Mesothelial cell of epicardium (in vitro differentiated cells): ENCODE data around the gene TMCC1. TPM values are rescaled to one million over a fixed set of nuclear protein-coding genes. Genes with fewer than 3 reads are reported as not detected.
"Not testable (repeated sequence)": the region's sequence is repeated elsewhere in the genome, so short reads cannot be mapped to it uniquely, and the experiment has no call there.

Source experiments
- DNase-seq, 2 experiments: peaks; one replicate each; pipeline ENCODE4 v3.0.0; 2021; ENCODE audit warnings: low spot score in 2 of 2; ENCODE audit not compliant: unreplicated experiment in 2 of 2
- H3K27ac Mint-ChIP-seq: 2 replicates; pipeline ENCODE4 v1.8.0; 2021; ENCODE audit warnings: mixed read lengths
- H3K27me3 Mint-ChIP-seq: 2 replicates; pipeline ENCODE4 v1.8.0; 2021; ENCODE audit warnings: low read depth, mixed read lengths
- H3K36me3 Mint-ChIP-seq: 2 replicates; pipeline ENCODE4 v1.8.0; 2021; ENCODE audit warnings: mixed read lengths
- H3K4me1 Mint-ChIP-seq: 2 replicates; pipeline ENCODE4 v1.8.0; 2021; ENCODE audit warnings: mixed read lengths
- H3K4me3 Mint-ChIP-seq: 2 replicates; pipeline ENCODE4 v1.8.0; 2021; ENCODE audit warnings: mild to moderate bottlenecking, moderate library complexity, mixed read lengths
- H3K9me3 Mint-ChIP-seq: 2 replicates; pipeline ENCODE4 v1.8.0; 2021; ENCODE audit warnings: mixed read lengths
- CTCF ChIP-seq: fragments of 200-600 bp; sonication (generic); IDR thresholded peaks from one replicate; pipeline ENCODE4 v1.5.0; 2021; ENCODE audit warnings: antibody characterized with exemption; ENCODE audit not compliant: unreplicated experiment
- total RNA-seq: library from RNA; stranded (reverse); gene quantifications from 3 replicates; pipeline ENCODE4 v1.2.1, GENCODE V29; 2021

The TMCC1 gene
- total RNA-seq, 1 donor from 2014 or later: 52.4 TPM

GRCh38 chr3:129688271-129688895, 205.1 kb downstream of the TMCC1 start:
- H3K27ac Mint-ChIP-seq: peak overlapping the region; percentile 43
- H3K36me3 Mint-ChIP-seq: no peaks in the 10 kb centered on the region
- no peaks in the 10 kb centered on the region for H3K27me3 Mint-ChIP-seq
- DNase-seq: peak; percentile 34 to 53
- H3K4me3 Mint-ChIP-seq: peak overlapping the region; percentile 47
- no peaks in the 10 kb centered on the region for H3K9me3 Mint-ChIP-seq
- TF ChIP-seq CTCF: no peak
- H3K4me1 Mint-ChIP-seq: peaks cover 48% of the 10 kb centered on the region

DNA sequence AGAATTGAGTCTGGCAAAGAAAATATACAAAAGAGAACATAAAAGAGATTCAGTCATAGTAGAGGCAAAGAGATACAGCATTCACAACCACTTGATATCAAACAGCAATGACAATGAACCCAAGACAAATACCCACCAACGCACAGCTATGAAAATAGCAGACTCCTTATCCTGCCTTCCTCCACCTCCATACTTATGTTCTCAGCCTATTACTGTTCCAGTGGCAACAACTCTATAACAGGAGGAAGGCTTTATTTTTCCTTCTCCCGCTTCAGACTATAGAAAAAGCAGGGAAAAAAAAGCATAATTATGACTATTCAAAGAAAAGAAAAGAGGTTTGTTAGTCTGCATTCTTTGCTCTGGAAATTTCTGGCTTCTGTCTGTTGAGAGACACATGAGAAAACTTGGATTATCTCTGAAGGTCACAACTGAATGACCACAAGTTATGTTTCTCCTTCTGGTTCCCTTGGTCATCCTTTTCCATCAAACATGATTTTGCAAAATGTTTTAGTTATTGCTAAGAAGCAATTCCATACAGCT, 205.9 kb downstream of the TMCC1 start:
- Mint-ChIP-seq H3K27me3 (no peaks in the 10 kb centered on the region), H3K4me1 (peaks cover 48% of the 10 kb centered on the region), H3K27ac (no peak overlapping the region), H3K36me3 (no peaks in the 10 kb centered on the region), H3K9me3 (no peaks in the 10 kb centered on the region), H3K4me3 (no peak overlapping the region)
- DNase-seq: no peak
- no peak for TF ChIP-seq CTCF

DNA sequence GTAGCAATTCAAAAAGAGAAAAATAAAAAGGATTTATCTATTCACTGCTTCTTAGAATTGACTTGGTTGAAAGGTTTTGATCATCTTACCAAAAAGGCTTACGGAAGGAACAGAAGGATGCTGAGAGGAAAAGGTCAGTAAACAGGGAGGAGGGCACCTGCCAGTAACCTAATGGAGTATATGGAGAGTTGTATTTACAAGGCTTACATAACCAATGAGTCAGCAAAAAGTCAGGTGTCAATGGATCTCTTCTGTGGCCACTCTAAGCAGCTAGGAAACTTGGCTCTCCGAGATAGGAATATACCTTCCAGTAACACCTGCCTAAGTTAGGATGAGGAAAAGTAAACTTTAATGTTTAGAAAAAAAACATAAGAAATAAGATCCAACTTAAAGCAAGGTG, 206.6 kb downstream of the TMCC1 start:
- Mint-ChIP-seq H3K9me3 (no peaks in the 10 kb centered on the region), H3K4me1 (peaks cover 48% of the 10 kb centered on the region), H3K36me3 (no peaks in the 10 kb centered on the region), H3K27ac (no peak overlapping the region), H3K27me3 (no peaks in the 10 kb centered on the region), H3K4me3 (no peak overlapping the region)
- TF ChIP-seq CTCF: no peak
- no peak for DNase-seq

DNA sequence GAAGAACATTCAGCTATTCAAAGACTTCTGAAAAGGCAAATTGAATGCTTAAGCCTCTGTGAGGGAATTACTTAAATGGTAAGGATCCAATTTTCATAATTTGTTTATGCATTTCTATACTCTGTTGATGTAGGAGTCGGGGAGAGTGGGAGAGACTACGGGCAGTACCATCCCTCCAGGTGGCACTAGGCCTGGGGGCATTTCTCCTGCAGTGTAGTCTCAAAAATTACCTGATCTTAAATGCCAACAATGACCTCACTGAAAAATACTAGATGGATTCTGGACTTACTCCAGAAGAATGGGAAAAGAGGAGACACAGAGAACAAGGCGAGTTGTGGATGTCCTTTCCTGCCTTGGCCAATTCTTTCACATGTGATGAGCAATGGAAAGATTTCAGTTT, 209.2 kb downstream of the TMCC1 start:
- Mint-ChIP-seq H3K9me3 (no peaks in the 10 kb centered on the region), H3K27ac (peak overlapping the region; percentile 35), H3K4me1 (peaks cover 35% of the 10 kb centered on the region), H3K4me3 (no peak overlapping the region), H3K36me3 (no peaks in the 10 kb centered on the region), H3K27me3 (no peaks in the 10 kb centered on the region)
- DNase-seq: no peak
- TF ChIP-seq CTCF: no peak

DNA sequence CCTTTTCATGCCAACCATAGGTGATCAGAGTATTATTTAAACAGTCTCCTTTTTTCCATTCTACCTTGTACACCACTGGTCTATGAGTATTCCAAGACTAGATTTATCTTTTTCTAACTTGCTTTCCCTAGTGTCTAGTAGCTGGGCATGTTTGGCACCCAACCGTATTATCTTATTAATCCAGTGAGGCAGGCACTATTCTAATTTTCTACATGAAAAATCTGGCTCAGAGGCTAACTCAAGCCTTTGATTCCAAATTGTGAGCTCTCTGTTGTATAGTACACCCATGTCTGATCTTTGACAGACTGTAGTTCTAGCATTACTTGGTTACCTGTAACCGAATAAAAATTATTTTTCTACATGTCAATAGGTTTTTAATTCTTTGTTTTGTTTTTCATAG, 210.3 kb downstream of the TMCC1 start:
- no peaks in the 10 kb centered on the region for H3K9me3 Mint-ChIP-seq
- H3K27me3 Mint-ChIP-seq: no peaks in the 10 kb centered on the region
- peaks cover 24% of the 10 kb centered on the region for H3K4me1 Mint-ChIP-seq
- no peak for DNase-seq
- H3K36me3 Mint-ChIP-seq: no peaks in the 10 kb centered on the region
- H3K4me3 Mint-ChIP-seq: no peak overlapping the region
- TF ChIP-seq CTCF: no peak
- no peak overlapping the region for H3K27ac Mint-ChIP-seq

DNA sequence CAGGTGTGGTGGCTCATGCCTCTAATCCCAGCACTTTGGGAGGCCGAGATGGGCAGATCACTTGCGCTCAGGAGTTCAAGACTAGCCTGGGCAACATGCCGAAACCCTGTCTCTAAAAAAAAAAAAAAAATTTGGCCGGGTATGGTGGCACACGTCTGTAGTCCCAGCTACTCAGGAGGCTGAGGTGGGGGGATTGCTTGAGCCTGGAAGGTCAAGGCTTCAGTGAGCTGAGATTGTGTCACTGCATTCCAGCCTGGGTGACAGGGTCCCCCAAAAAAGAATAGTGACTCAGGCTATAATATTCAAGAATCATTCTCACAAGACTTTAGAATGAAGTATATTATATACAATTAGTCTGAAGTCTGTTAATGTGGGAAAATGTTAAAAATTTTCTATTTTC, 216.5 kb downstream of the TMCC1 start:
- DNase-seq: no peak
- no peak for TF ChIP-seq CTCF
- no peaks in the 10 kb centered on the region for H3K36me3 Mint-ChIP-seq
- no peaks in the 10 kb centered on the region for H3K27me3 Mint-ChIP-seq
- H3K4me3 Mint-ChIP-seq: no peak overlapping the region
- no peak overlapping the region for H3K27ac Mint-ChIP-seq
- H3K4me1 Mint-ChIP-seq: peaks cover 12% of the 10 kb centered on the region
- H3K9me3 Mint-ChIP-seq: no peaks in the 10 kb centered on the region

DNA sequence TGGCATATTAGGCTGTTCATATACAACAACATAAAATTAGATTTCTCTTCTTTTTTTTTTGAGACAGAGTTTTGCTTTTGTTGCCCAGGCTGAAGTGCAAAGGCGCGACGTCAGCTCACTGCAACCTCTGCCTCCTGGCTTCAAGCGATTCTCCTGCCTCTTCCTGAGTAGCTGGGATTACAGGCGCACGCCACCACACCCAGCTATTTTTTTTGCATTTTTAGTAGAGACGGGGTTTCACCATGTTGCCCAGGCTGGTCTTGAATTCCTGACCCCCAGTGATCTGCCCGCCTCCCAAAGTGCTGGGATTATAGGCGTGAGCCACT, 218.8 kb downstream of the TMCC1 start:
- H3K27ac Mint-ChIP-seq, H3K4me3 Mint-ChIP-seq, H3K36me3 Mint-ChIP-seq, H3K9me3 Mint-ChIP-seq, H3K27me3 Mint-ChIP-seq, DNase-seq: not testable (repeated sequence)
- peaks cover 12% of the 10 kb centered on the region for H3K4me1 Mint-ChIP-seq
